Suprapubic skin (tissue), 3 donors: ENCODE results near the gene RPL19.

Experiments
- CTCF ChIP-seq, 2 donors: fragments of 200-600 bp in 1 of 2; fragments of 450-650 bp in 1 of 2; sonication (generic) in 1 of 2; IDR thresholded peaks; one replicate each; pipeline ENCODE4 v1.5.1; 2016 to 2019; ENCODE audit warnings: antibody characterized with exemption in 2 of 2, mild to moderate bottlenecking in 1 of 2, moderate library complexity in 1 of 2
- POLR2A ChIP-seq, 2 donors: fragments of 450-650 bp; IDR thresholded peaks; one replicate each; pipeline ENCODE4 v1.6.1; 2017; ENCODE audit warnings: antibody characterized with exemption in 2 of 2, mild to moderate bottlenecking in 2 of 2, moderate library complexity in 2 of 2

GRCh38 chr17:39165841-39166349 is 34.2 kb upstream of the RPL19 start, which contains the start of gene ARL5C:
- TF ChIP-seq CTCF (IDR thresholded peaks at IDR 0.05) (no peak), POLR2A (IDR thresholded peaks at IDR 0.05) (no peak)
